GM12891 (cell line): Measurements from ENCODE around the gene GRM3.

ENCODE experiments used
- POLR2AphosphoS5 ChIP-seq: IDR thresholded peaks from 2 replicates; pipeline ENCODE4 v1.6.1; 2011; ENCODE audit warnings: low read depth, low read length, control low read depth
- POU2F2 ChIP-seq: IDR thresholded peaks from 2 replicates; pipeline ENCODE4 v1.6.1; 2011; ENCODE audit warnings: low read depth, mild to moderate bottlenecking, control low read depth, low read length, moderate library complexity

DNA sequence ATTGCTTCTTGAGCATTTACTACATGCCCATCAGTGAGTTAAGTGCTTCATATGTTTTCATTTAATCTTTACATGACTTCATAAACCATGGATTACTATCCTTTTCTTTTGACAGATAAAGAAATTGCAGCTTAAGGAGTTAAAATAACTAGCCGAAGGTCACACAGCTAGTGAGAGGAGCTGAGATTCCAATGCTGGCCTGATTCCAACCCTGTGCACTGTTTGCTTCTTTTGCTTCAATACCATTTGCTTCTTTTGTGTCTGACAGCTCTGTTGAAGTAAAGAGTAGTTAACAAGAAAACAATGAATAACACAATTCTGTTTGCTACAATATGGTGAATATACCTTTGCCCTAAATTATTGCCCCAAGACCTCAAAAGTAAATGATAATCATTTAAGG is 132.4 kb downstream of the GRM3 start:
- TF ChIP-seq POU2F2 (no peak), POLR2AphosphoS5 (no peak)
